Tibial nerve (tissue), 4 donors: ENCODE results near the gene MEF2D. TPM values are rescaled to one million over a fixed set of nuclear protein-coding genes. Genes with fewer than 3 reads are reported as not detected.

Experiments
- DNase-seq, 2 donors: peaks; one replicate each; pipeline ENCODE4 v3.0.0-alpha.2; 2019; ENCODE audit warnings: low spot score in 2 of 2
- H3K27ac ChIP-seq, 4 donors: fragments of 200-600 bp; sonication (generic) in 3 of 4; one replicate each; pipeline ENCODE4 v1.5.1; 2017 to 2019; ENCODE audit warnings: mild to moderate bottlenecking in 1 of 4
- H3K27me3 ChIP-seq, 2 donors: fragments of 200-600 bp; sonication (generic) in 1 of 2; one replicate each; pipeline versions ENCODE4 v1.5.1 to v1.6.0; 2017 to 2019
- H3K36me3 ChIP-seq, 3 donors: fragments of 200-600 bp; sonication (generic); one replicate each; pipeline ENCODE4 v1.5.1; 2018 to 2019
- H3K4me1 ChIP-seq, 4 donors: fragments of 200-600 bp; sonication (generic) in 3 of 4; one replicate each; pipeline ENCODE4 v1.5.1; 2017 to 2019
- H3K4me3 ChIP-seq, 4 donors: fragments of 200-600 bp; sonication (generic) in 3 of 4; one replicate each; pipeline ENCODE4 v1.5.1; 2017 to 2019; ENCODE audit warnings: mild to moderate bottlenecking in 1 of 4, moderate library complexity in 1 of 4
- H3K9me3 ChIP-seq, 4 donors: fragments of 200-600 bp; sonication (generic) in 3 of 4; one replicate each; pipeline ENCODE4 v1.5.1; 2017 to 2019
- EP300 ChIP-seq, 2 donors: sonication (generic); formaldehyde crosslinking; IDR thresholded peaks; one replicate each; pipeline ENCODE4 v1.6.1; 2017; ENCODE audit warnings: antibody characterized with exemption in 2 of 2, mild to moderate bottlenecking in 1 of 2
- POLR2A ChIP-seq, 2 donors: fragments of 450-650 bp; IDR thresholded peaks; one replicate each; pipeline ENCODE4 v1.6.1; 2017; ENCODE audit warnings: antibody characterized with exemption in 2 of 2, mild to moderate bottlenecking in 2 of 2, moderate library complexity in 2 of 2
- WGBS, 2 donors: methylation state at CpG; one replicate each; pipeline ENCODE4 v1.1.5; 2018; 5-methylcytosine and 5-hydroxymethylcytosine counted together
- total RNA-seq, 4 donors: library from RNA; depleted of rRNA; stranded (reverse); fragments of >200 nt; gene quantifications; one replicate each; pipeline ENCODE4 v1.1.0, GENCODE V29; 2016
- TF ChIP-seq, protein P1 (sequence below), 5 experiments: fragments of 200-600 bp in 3 of 5; fragments of 450-650 bp in 2 of 5; sonication (generic) in 3 of 5; IDR thresholded peaks; one replicate each; pipeline ENCODE4 v1.5.1; 2016 to 2019; ENCODE audit warnings: antibody characterized with exemption in 5 of 5, mild to moderate bottlenecking in 3 of 5, moderate library complexity in 2 of 5

The MEF2D gene
- total RNA-seq, 4 donors from 2014 or later, result 67.5 to 84.9 (median 70.8) TPM

DNA sequence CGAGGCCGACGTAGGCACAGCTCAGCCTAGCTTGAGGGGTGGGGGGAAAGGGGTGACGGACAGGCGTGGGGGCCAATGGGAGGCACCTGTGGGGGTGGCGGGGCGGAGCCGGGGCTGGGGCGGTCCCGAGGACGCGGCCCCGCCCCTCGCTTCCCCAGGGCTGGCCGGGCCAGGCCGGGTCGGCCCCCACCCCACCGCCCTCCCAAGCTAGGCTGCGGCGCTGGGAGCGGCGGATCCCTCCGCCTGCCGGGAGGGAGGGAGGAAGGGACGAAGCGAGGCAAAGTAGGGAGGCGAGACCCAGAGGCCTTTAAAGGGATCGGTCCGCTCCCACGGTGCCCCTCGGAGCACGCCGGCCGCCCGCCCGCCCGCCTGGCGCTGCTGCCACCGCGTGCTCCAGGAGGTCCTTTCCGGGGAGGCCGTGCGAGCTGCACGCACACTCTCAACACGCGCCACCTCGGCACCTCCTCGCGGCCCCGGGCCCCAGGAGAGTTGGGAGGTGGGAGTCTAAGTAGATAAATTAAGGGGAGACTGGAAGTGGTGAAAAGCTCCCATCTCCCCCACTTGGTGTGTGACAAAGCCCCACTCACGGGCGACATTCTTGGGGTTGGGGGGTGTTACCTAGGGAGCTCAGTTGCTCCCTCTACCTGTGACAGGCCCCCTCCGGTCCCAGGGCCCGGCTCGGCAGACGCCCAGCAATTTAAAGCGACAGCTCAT is 375 bp upstream of the MEF2D start:
- peak; percentile 88 to 91 for DNase-seq
- H3K4me1 ChIP-seq, result peaks cover 0 to 74% (median 61%) of the 10 kb centered on the region in 4 donors
- H3K4me3 ChIP-seq, result peak overlapping the region; percentile 86 to 99 (median 92)
- TF ChIP-seq POLR2A (IDR thresholded peaks at IDR 0.05) (peak; percentile 94 to 95), EP300 (IDR thresholded peaks at IDR 0.05) (peak; percentile 73 to 99)
- TF ChIP-seq, protein P1, sequence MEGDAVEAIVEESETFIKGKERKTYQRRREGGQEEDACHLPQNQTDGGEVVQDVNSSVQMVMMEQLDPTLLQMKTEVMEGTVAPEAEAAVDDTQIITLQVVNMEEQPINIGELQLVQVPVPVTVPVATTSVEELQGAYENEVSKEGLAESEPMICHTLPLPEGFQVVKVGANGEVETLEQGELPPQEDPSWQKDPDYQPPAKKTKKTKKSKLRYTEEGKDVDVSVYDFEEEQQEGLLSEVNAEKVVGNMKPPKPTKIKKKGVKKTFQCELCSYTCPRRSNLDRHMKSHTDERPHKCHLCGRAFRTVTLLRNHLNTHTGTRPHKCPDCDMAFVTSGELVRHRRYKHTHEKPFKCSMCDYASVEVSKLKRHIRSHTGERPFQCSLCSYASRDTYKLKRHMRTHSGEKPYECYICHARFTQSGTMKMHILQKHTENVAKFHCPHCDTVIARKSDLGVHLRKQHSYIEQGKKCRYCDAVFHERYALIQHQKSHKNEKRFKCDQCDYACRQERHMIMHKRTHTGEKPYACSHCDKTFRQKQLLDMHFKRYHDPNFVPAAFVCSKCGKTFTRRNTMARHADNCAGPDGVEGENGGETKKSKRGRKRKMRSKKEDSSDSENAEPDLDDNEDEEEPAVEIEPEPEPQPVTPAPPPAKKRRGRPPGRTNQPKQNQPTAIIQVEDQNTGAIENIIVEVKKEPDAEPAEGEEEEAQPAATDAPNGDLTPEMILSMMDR (IDR thresholded peaks at IDR 0.05), result peak; percentile 37 to 68 (median 61)
- no peaks in the 10 kb centered on the region for H3K27me3 ChIP-seq
- H3K9me3 ChIP-seq, result no peaks in the 10 kb centered on the region
- no peaks in the 10 kb centered on the region for H3K36me3 ChIP-seq
- H3K27ac ChIP-seq, result peak overlapping the region; percentile 98 to 100 (median 99)
- 0% methylated on average over 36 to 44 of the region's 57 CpGs for WGBS, 2 donors

DNA sequence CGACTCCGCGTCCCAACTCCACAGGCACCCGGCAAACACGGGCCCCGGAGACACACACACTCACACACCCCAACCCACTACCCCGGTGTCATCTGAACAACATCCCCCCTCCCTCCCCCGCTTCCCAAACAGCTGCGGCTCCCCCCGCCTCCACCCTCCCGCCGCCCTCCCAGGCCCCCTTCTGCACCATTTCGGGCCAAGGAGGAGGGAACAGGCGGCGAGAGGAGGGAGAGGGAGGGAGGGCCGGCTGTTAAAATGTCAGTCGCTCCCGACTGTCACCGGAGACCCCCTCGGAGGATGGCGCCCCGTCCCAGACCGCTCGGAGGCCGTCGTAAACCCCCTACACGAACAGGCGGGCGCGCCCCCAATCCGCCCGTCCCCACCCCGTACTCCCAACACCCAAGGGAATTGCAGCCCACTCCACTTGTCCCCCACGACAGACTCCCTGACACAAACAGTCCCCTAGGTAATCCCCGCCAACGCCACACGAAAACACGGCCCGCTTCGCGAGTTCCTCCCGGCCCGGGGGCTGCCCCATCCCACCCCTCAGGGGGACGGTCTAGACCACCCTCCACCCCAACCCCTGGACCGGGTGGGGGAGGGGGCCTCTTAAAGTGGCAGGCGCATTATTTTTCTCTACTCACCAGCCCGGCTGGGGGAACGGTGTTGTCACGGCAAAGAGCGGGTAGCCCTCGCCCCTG is 583 bp downstream of the MEF2D start:
- no peaks in the 10 kb centered on the region for H3K9me3 ChIP-seq
- peak overlapping the region; percentile 86 to 99 (median 92) for H3K4me3 ChIP-seq
- no peaks in the 10 kb centered on the region for H3K27me3 ChIP-seq
- peak overlapping the region; percentile 98 to 100 (median 99) for H3K27ac ChIP-seq
- peak in 1 of 2 donors; percentile 57 for DNase-seq
- TF ChIP-seq, protein P1 (IDR thresholded peaks at IDR 0.05), result peak in 1 of 5 experiments; percentile 9
- TF ChIP-seq POLR2A (IDR thresholded peaks at IDR 0.05) (no peak), EP300 (IDR thresholded peaks at IDR 0.05) (peak in 1 of 2 donors; percentile 25)
- H3K36me3 ChIP-seq, result no peaks in the 10 kb centered on the region
- 0% methylated on average over 16 to 46 of the region's 51 CpGs for WGBS, 2 donors
- peaks cover 0 to 78% (median 65%) of the 10 kb centered on the region in 4 donors for H3K4me1 ChIP-seq

DNA sequence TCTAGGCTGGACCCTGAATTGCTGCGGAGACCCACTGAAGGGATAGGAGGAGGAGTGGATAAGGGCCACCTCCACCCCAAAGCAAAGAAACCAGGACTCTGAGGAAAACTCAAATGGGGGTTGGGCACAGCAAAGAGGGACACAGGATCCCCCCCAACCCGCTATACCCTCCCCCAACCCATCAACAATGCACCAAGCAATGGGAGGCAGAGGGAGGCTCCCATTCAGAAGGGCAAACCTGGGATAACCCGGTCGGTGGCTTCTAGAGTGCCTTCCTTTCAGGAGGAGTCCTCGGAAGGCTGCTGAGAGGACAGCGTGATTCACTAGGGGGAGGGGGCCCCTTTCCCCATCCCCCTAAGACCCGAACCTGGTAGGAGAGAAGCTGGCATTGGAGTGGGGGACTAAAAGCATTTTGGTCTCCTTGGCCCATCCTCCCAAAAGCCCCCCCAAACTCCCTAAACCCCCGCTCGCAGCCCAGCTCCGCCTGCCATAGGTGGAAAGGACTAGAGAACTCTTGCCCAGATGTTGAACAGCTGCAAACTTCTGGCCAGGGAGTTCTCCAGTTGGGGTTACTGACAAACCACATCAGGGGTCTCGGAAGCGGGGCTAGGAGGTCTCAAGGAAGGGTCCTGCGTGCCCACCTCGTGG is 1.3 kb downstream of the MEF2D start:
- Histone ChIP-seq H3K9me3 (no peaks in the 10 kb centered on the region), H3K27ac (peak overlapping the region; percentile 98 to 100 (median 99)), H3K36me3 (no peaks in the 10 kb centered on the region), H3K27me3 (no peaks in the 10 kb centered on the region), H3K4me1 (peaks cover 0 to 78% (median 67%) of the 10 kb centered on the region in 4 donors), H3K4me3 (peak overlapping the region; percentile 86 to 99 (median 92))
- DNase-seq, result no peak
- 1% methylated on average over 14 of the region's 14 CpGs for WGBS, 2 donors
- TF ChIP-seq EP300 (IDR thresholded peaks at IDR 0.05) (no peak), POLR2A (IDR thresholded peaks at IDR 0.05) (peak in 1 of 2 donors; percentile 7)
- TF ChIP-seq, protein P1 (IDR thresholded peaks at IDR 0.05), result no peak

DNA sequence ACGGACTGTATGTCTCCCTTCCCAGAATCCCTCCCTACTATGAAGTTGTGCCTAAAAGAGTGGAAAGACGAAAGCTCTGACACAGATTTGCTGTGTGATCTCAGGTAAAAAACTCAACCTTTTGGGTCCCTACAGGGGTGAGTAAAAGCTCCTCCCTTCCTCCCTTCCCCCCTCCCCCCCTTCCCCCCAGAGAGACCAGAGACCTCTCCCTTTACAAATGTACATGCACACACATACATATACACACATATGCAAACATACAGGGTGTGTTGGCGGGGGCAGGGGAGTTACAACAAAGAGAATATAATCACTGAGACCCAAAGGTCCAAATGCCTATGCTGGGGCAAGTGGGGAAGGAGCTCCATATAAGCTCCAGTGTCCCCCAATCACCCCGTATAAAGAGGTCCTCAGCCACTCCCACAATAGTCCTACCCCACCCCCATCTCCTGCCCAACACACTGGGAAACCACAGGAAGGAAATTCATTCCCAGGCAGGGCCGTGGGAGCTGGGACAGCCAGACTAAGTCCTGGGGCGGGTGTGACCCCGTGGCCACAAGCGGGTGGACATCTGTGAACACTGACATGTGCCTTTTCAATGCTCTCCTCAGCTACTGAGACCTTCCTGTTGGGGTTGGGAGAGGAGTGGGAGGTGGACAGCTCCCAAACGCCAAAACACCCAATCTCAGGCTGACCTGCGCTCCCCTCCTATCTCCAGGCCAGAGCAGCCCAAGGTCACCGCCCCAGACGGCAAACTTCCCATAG is 2.0 kb downstream of the MEF2D start:
- no peak for DNase-seq

More for the DNA sequence above, 2.0 kb downstream of the MEF2D start:
- Histone ChIP-seq H3K9me3 (no peaks in the 10 kb centered on the region), H3K36me3 (no peaks in the 10 kb centered on the region), H3K27me3 (no peaks in the 10 kb centered on the region), H3K4me1 (peaks cover 0 to 78% (median 68%) of the 10 kb centered on the region in 4 donors), H3K4me3 (peak overlapping the region; percentile 86 to 99 (median 92)), H3K27ac (peak overlapping the region; percentile 98 to 100 (median 99))
- peak in 1 of 2 donors; percentile 40 for TF ChIP-seq POLR2A (IDR thresholded peaks at IDR 0.05)
- peak; percentile 38 to 69 for TF ChIP-seq EP300 (IDR thresholded peaks at IDR 0.05)
- TF ChIP-seq, protein P1 (IDR thresholded peaks at IDR 0.05), result no peak
- 9 to 10% methylated on average over 11 to 12 of the region's 12 CpGs for WGBS, 2 donors
